ENCODE results near the gene SPECC1L. TPM values are rescaled to one million over a fixed set of nuclear protein-coding genes. Genes with fewer than 3 reads are reported as not detected.
"Not testable (repeated sequence)": the region's sequence is repeated elsewhere in the genome, so short reads cannot be mapped to it uniquely, and the experiment has no call there.

The SPECC1L gene
- total and polyA plus RNA-seq, 2 of the 8 experiments (the other 6 are each of a cell fraction or from before 2014, with no cell fraction given) = 15.7 to 61.6 TPM

GRCh38 chr22:24316264-24316663 is 45.6 kb downstream of the SPECC1L start:
- H4K8ac ChIP-seq (ENCODE audit: extremely low read depth, insufficient read depth, low read length); H2BK5ac ChIP-seq (ENCODE audit: low read depth, low read length); DNase-seq (ENCODE audit: low read depth in 1 of 2, low spot score in 2 of 2); H3K4ac ChIP-seq (replicated peaks; ENCODE audit: insufficient read length, low read depth, low read length); H3K4me1 ChIP-seq (replicated peaks in 1 of 4; ENCODE audit: control insufficient read depth in 3 of 4, insufficient read depth in 4 of 4, low read length in 3 of 4); H2AK5ac ChIP-seq (ENCODE audit: low read depth, low read length); H2AFZ ChIP-seq (ENCODE audit: low read length); H2BK12ac ChIP-seq (ENCODE audit: low read depth, low read length); FAIRE-seq; H3K79me1 ChIP-seq (ENCODE audit: low read depth, low read length); H3K23me2 ChIP-seq (ENCODE audit: low read depth, low read length); H3K9me3 ChIP-seq (ENCODE audit: insufficient read depth in 2 of 2, low read depth in 1 of 2, low read length in 1 of 2); H2BK15ac ChIP-seq (ENCODE audit: low read length); H4K91ac ChIP-seq (replicated peaks; ENCODE audit: insufficient read length, low read length); H3K79me2 ChIP-seq (ENCODE audit: control insufficient read depth in 1 of 2, insufficient read depth in 2 of 2, low read length in 2 of 2); H2BK120ac ChIP-seq (replicated peaks; ENCODE audit: low read depth, low read length); H3K27me3 ChIP-seq (replicated peaks in 1 of 4; ENCODE audit: control insufficient read depth in 3 of 4, extremely low read depth in 1 of 4, insufficient read depth in 3 of 4, low read length in 3 of 4); H3K56ac ChIP-seq (replicated peaks; ENCODE audit: insufficient read length, low read depth, low read length); CTCF ChIA-PET (ENCODE audit: partially characterized antibody); H3K4me2 ChIP-seq (ENCODE audit: insufficient read depth in 1 of 2, low read depth in 2 of 2, low read length in 2 of 2); H2BK20ac ChIP-seq (ENCODE audit: low read length); H3K14ac ChIP-seq (ENCODE audit: insufficient read length); H3K27ac ChIP-seq (ENCODE audit: low read depth, low read length); H3K18ac ChIP-seq (ENCODE audit: extremely low read depth, low read length); H3K23ac ChIP-seq (ENCODE audit: insufficient read length); H3K9ac ChIP-seq (replicated peaks in 1 of 4; ENCODE audit: extremely low read depth in 1 of 4, low read depth in 3 of 4, low read length in 3 of 4); POLR2A ChIA-PET (ENCODE audit: partially characterized antibody); H4K20me1 ChIP-seq (replicated peaks in 1 of 2; ENCODE audit: control insufficient read depth in 1 of 2, insufficient read depth in 2 of 2, low read length in 2 of 2); H3K4me3 ChIP-seq (ENCODE audit: extremely low read depth in 1 of 4, insufficient read depth in 2 of 4, low read depth in 3 of 4, low read length in 4 of 4); H4K5ac ChIP-seq (ENCODE audit: insufficient read length, low read depth, low read length): not testable (repeated sequence)
- peaks cover 11 to 44% (median 24%) of the 10 kb centered on the region in 4 experiments; a peak in 7 of 8 replicates for H3K36me3 ChIP-seq (ENCODE audit: control insufficient read depth in 2 of 4, insufficient read depth in 4 of 4, low read length in 3 of 4)
- 96% methylated on average over 4 of the region's 6 CpGs; no CpG with 5 or more reads in 1 of the 2 experiments for WGBS, 2 experiments (ENCODE audit: extremely low coverage in 1 of 2, insufficient coverage in 1 of 2, insufficient read length in 1 of 2, insufficient replicate concordance in 2 of 2, low coverage in 1 of 2, low lambda C conversion rate in 2 of 2, missing lambda C conversion rate in 1 of 2)

GRCh38 chr22:24317511-24317910 is 46.9 kb downstream of the SPECC1L start:
- H3K27ac ChIP-seq (ENCODE audit: low read depth, low read length); H3K79me2 ChIP-seq (ENCODE audit: control insufficient read depth in 1 of 2, insufficient read depth in 2 of 2, low read length in 2 of 2); H4K5ac ChIP-seq (ENCODE audit: insufficient read length, low read depth, low read length); H3K4me1 ChIP-seq (replicated peaks in 1 of 4; ENCODE audit: control insufficient read depth in 3 of 4, insufficient read depth in 4 of 4, low read length in 3 of 4); H3K4ac ChIP-seq (replicated peaks; ENCODE audit: insufficient read length, low read depth, low read length); H3K56ac ChIP-seq (replicated peaks; ENCODE audit: insufficient read length, low read depth, low read length); CTCF ChIA-PET (ENCODE audit: partially characterized antibody); H3K9me3 ChIP-seq (ENCODE audit: insufficient read depth in 2 of 2, low read depth in 1 of 2, low read length in 1 of 2); H3K23ac ChIP-seq (ENCODE audit: insufficient read length); H2BK20ac ChIP-seq (ENCODE audit: low read length); H3K9ac ChIP-seq (replicated peaks in 1 of 4; ENCODE audit: extremely low read depth in 1 of 4, low read depth in 3 of 4, low read length in 3 of 4); H4K91ac ChIP-seq (replicated peaks; ENCODE audit: insufficient read length, low read length); H2BK12ac ChIP-seq (ENCODE audit: low read depth, low read length); H2BK15ac ChIP-seq (ENCODE audit: low read length); H3K4me3 ChIP-seq (ENCODE audit: extremely low read depth in 1 of 4, insufficient read depth in 2 of 4, low read depth in 3 of 4, low read length in 4 of 4); H3K18ac ChIP-seq (ENCODE audit: extremely low read depth, low read length); H3K27me3 ChIP-seq (replicated peaks in 1 of 4; ENCODE audit: control insufficient read depth in 3 of 4, extremely low read depth in 1 of 4, insufficient read depth in 3 of 4, low read length in 3 of 4); H2BK5ac ChIP-seq (ENCODE audit: low read depth, low read length); H3K14ac ChIP-seq (ENCODE audit: insufficient read length); H3K4me2 ChIP-seq (ENCODE audit: insufficient read depth in 1 of 2, low read depth in 2 of 2, low read length in 2 of 2); H2AFZ ChIP-seq (ENCODE audit: low read length); DNase-seq (ENCODE audit: low read depth in 1 of 2, low spot score in 2 of 2); POLR2A ChIA-PET (ENCODE audit: partially characterized antibody); H2AK5ac ChIP-seq (ENCODE audit: low read depth, low read length); H3K79me1 ChIP-seq (ENCODE audit: low read depth, low read length); H4K20me1 ChIP-seq (replicated peaks in 1 of 2; ENCODE audit: control insufficient read depth in 1 of 2, insufficient read depth in 2 of 2, low read length in 2 of 2); H3K23me2 ChIP-seq (ENCODE audit: low read depth, low read length); H4K8ac ChIP-seq (ENCODE audit: extremely low read depth, insufficient read depth, low read length); FAIRE-seq; H2BK120ac ChIP-seq (replicated peaks; ENCODE audit: low read depth, low read length): not testable (repeated sequence)
- peaks cover 14 to 57% (median 30%) of the 10 kb centered on the region in 4 experiments; a peak in 7 of 8 replicates for H3K36me3 ChIP-seq (ENCODE audit: control insufficient read depth in 2 of 4, insufficient read depth in 4 of 4, low read length in 3 of 4)
- 98% methylated on average over 8 of the region's 30 CpGs; no CpG with 5 or more reads in 1 of the 2 experiments for WGBS, 2 experiments (ENCODE audit: extremely low coverage in 1 of 2, insufficient coverage in 1 of 2, insufficient read length in 1 of 2, insufficient replicate concordance in 2 of 2, low coverage in 1 of 2, low lambda C conversion rate in 2 of 2, missing lambda C conversion rate in 1 of 2)
